SU-DHL-6 (cell line): ENCODE data around the gene RND1.
A peak's percentile ranks its signal among the peaks of the same experiment; 100 is the strongest.

ENCODE experiments used
- CTCF ChIP-seq: fragments of 200-600 bp; sonication (generic); IDR thresholded peaks from one replicate; pipeline ENCODE4 v1.5.1; 2017; ENCODE audit warnings: antibody characterized with exemption, mild to moderate bottlenecking, low read length, moderate library complexity; ENCODE audit not compliant: insufficient read depth, poor library complexity, severe bottlenecking
- EZH2phosphoT487 ChIP-seq: fragments of 200-600 bp; sonication (generic), shearing (Covaris generic); conservative IDR thresholded peaks from 2 replicates; pipeline ENCODE4 v1.6.1; 2018; ENCODE audit warnings: mild to moderate bottlenecking, antibody characterized with exemption, low read length, moderate library complexity, mixed read lengths

- peak; percentile 29 for TF ChIP-seq CTCF
- no peak for TF ChIP-seq EZH2phosphoT487
Measured at GRCh38 chr12:48818831-48819590, 46.7 kb downstream of the RND1 start.
